Activated CD4-positive, alpha-beta T cell treated with anti-CD3 and anti-CD28 coated beads, Interleukin-2, amount 50 U/mL, for 48 hours (primary cell): Measurements from ENCODE around the gene COA8.

Source experiments
- DNase-seq, 2 experiments: peaks; one replicate each; pipeline ENCODE4 v3.0.0-alpha.2; 2020

COA8 gene

GRCh38 chr14:103526247-103526913, 36.4 kb upstream of the COA8 start:
- no peak for DNase-seq

GRCh38 chr14:103526914-103527248, 35.9 kb upstream of the COA8 start:
- DNase-seq = no peak

GRCh38 chr14:103527408-103528145, 35.2 kb upstream of the COA8 start:
- DNase-seq = peak; percentile 41 to 58

DNA sequence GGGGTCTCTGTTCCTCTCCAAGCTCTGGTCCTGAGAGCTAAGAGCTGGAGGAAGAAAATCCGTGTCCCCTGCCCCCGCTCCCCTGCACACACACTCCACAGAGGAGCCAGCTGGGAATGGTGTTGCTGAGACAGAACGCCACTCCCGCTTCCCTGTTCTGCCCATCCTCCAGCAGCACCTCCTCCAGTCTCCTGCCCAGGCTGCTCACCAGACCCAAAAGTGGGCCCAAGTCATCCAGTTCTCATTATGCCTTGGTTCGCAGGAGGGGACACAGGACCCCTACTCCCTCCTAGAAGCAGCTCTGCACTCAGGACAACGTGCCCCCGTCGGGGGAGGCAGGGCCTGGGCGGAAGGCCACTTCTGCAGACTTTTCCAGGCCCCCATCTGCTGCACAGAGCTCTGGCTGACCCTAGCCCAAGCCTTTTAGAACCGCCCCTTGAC, 34.6 kb upstream of the COA8 start:
- DNase-seq = no peak

GRCh38 chr14:103528587-103529382, 34.0 kb upstream of the COA8 start, which contains the start of gene TRMT61A:
TSS of gene TRMT61A (plus strand) at chr14:103529196. CDS start at chr14:103529979, 783 bp downstream.
- peak; percentile 69 to 79 for DNase-seq

GRCh38 chr14:103529383-103530365, 33.1 kb upstream of the COA8 start:
- DNase-seq = no peak

- DNase-seq = peak in 1 of 2 experiments; percentile 37
Observed at GRCh38 chr14:103530390-103530789, 32.4 kb upstream of the COA8 start.

DNA sequence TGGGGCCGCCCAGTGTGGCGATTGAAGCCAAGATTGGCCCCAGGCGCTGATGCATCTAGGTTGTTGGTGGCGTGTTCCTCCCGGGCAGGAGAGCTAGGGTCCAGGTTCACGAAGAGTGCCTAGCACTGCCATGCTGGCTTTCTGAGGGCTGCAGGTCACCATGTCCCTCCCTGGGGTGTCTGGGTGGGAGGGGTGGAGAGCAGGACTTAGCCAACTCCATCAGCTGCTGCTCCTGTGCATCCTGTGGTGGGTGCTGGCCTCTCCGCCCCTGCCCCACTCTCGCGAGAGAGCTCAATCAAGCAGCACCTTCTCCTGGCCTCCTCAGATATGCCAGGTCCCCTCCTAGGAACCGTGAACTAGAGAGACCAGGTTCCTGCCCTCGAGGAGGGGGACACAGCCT, 31.9 kb upstream of the COA8 start:
- DNase-seq = no peak

- DNase-seq = no peak
Observed at GRCh38 chr14:103531421-103532215, 31.1 kb upstream of the COA8 start.

DNA sequence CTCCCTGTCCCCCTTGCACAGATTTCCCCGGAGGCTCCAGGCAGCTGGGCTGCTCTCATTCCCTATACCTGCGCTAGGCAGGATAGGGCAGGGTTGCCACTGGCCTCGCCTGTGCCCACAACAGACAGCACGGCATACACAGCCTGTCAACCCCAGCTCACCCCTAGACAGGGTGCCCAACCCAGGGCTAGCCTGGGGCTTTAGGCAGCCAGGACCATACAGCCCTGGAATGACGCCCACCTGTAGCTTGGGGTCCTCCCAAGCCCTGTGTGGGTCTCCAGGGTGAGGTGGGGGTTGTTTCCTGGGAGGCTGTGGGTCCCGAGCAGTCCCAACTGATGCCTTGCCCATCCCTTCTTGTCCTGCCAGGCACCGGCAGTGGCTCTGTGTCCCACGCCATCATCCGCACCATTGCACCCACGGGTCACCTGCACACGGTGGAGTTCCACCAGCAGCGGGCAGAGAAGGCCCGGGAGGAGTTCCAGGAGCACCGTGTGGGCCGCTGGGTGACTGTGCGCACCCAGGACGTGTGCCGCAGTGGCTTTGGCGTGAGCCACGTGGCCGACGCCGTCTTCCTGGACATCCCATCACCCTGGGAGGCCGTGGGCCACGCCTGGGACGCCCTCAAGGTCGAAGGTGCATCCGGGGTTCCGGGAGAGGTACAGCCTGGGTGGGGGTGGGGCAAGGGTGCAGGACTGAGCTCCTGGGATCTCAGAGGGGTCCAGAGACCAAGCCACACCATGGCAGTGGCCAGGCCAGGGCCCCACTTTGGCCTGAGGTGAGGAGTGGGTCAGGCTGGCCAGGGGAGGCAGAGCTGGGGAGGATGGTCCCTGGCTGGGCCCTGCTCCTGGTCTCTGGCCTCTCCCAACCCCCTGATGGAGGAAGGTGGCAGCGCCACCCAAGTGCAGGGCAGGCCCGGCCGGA, 30.3 kb upstream of the COA8 start:
- DNase-seq = no peak

- no peak for DNase-seq
Observed at GRCh38 chr14:103533137-103533998, 29.4 kb upstream of the COA8 start.

DNA sequence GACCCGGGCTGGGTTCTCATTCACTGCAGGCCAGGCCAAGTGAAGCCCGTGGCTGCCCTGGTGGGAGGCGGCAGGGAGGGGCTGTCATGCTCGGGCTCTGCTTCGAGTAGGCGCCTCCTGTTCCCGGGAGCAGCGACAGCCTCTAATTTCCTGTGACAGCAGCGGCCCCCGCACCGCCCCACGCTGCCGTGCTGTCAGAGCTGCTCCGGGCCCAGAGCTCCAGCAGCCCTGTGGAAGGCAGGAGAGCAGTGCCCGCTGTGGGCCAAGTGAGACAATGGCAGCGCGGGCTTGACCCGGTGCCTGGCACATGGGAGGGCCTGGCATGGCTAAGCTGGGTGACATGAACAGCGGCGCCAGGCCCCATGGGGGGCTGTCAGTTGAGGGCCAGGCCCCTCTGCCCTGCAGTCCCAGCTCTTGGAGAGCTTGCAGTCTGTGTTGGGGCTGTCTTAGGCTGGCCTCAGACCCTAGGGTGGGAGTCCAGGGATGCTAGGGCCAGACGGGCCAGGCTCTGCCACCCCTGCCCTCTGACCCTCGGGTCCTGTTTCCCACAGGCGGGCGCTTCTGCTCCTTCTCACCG, 28.7 kb upstream of the COA8 start:
- DNase-seq = no peak

DNA sequence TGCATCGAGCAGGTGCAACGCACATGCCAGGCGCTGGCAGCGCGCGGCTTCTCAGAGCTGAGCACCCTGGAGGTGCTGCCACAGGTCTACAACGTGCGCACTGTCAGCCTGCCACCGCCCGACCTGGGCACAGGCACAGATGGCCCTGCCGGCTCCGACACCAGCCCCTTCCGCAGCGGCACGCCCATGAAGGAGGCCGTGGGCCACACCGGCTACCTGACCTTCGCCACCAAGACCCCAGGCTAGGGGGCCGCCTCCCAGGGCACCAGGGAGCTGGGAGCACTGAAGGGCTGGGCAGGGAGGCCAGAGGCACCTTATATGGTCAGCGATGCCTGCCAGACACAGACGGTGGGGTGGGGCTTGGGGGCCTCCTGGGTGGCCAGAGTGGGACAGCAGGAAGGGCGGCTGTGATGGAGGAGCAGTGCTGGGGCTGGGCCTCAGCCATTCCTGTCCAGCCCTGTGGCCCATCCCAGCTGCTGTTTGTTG, 28.1 kb upstream of the COA8 start:
- no peak for DNase-seq

GRCh38 chr14:103535081-103535890, 27.5 kb upstream of the COA8 start:
- no peak for DNase-seq

- DNase-seq = no peak
Observed at GRCh38 chr14:103535891-103536565, 26.7 kb upstream of the COA8 start.

DNA sequence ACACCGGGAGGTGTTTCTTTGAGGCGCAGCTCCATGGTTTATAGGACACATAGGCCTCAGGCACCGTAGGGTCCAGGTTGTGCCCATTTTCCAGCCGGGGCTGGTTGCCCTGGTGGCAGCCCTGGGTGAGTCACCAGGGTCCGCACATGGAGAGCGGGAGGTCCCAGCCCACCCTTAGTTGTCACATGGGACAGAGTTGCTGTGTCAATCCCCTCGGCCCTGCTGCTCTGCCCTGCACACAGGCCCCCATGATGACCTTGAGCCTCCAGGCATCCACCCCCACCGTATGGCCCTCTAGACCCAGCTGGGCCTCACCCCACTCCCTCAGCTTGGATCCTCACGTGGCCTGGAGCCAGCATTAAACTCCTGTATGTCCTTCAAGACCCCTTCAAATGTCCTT, 26.1 kb upstream of the COA8 start:
- no peak for DNase-seq
